Fibroblast of mammary gland (primary cell): Measurements from ENCODE around the gene TRIB2.

ENCODE experiments used
- DNase-seq: peaks from one replicate; pipeline ENCODE4 v3.0.0-alpha.2; 2010; ENCODE audit warnings: low read depth
- H3K4me3 ChIP-seq: 2 replicates; pipeline ENCODE4 v1.5.1; 2011; ENCODE audit warnings: low read depth, mild to moderate bottlenecking, low read length, moderate library complexity; ENCODE audit not compliant: control insufficient read depth
- CTCF ChIP-seq: conservative IDR thresholded peaks from 2 replicates; pipeline ENCODE4 v1.5.1; 2011; ENCODE audit warnings: low read depth, low read length, inconsistent platforms; ENCODE audit not compliant: control insufficient read depth, insufficient read depth

The TRIB2 gene

GRCh38 chr2:12770300-12770968, 53.7 kb downstream of the TRIB2 start:
- no peak for TF ChIP-seq CTCF
- DNase-seq, result no peak

GRCh38 chr2:12771154-12771553, 54.4 kb downstream of the TRIB2 start:
- no peak for TF ChIP-seq CTCF
- no peak for DNase-seq
- H3K4me3 ChIP-seq, result no peak overlapping the region

More at GRCh38 chr2:12770300-12770968, 53.7 kb downstream of the TRIB2 start:
- no peak overlapping the region for H3K4me3 ChIP-seq

- no peak for TF ChIP-seq CTCF
- no peak overlapping the region for H3K4me3 ChIP-seq
- no peak for DNase-seq
These were observed 57.1 kb downstream of the TRIB2 start for GRCh38 chr2:12773586-12774394.

- H3K4me3 ChIP-seq, result no peak overlapping the region
- peak; percentile 69 for DNase-seq
- no peak for TF ChIP-seq CTCF
These were observed 57.6 kb downstream of the TRIB2 start for GRCh38 chr2:12774395-12774727.

- H3K4me3 ChIP-seq, result no peak overlapping the region
- TF ChIP-seq CTCF, result no peak
- no peak for DNase-seq
These were observed 59.8 kb downstream of the TRIB2 start for GRCh38 chr2:12776521-12776961.

GRCh38 chr2:12778369-12778768, 61.6 kb downstream of the TRIB2 start:
- no peak for DNase-seq
- H3K4me3 ChIP-seq, result no peak overlapping the region
- TF ChIP-seq CTCF, result no peak
